Osteocyte (in vitro differentiated cells): ENCODE results near the gene GOLGB1. TPM values are rescaled to one million over a fixed set of nuclear protein-coding genes. Genes with fewer than 3 reads are reported as not detected.

Experiments
- DNase-seq: peaks from one replicate; pipeline ENCODE4 v3.0.0; 2021; ENCODE audit warnings: mixed read lengths; ENCODE audit not compliant: unreplicated experiment; ENCODE audit errors: extremely low spot score
- H3K27ac Mint-ChIP-seq: one replicate; pipeline ENCODE4 v1.8.0; 2021; ENCODE audit warnings: mild to moderate bottlenecking, mixed read lengths; ENCODE audit not compliant: unreplicated experiment
- H3K27me3 Mint-ChIP-seq: one replicate; pipeline ENCODE4 v1.8.0; 2021; ENCODE audit warnings: mixed read lengths; ENCODE audit not compliant: unreplicated experiment
- H3K36me3 Mint-ChIP-seq: one replicate; pipeline ENCODE4 v1.8.0; 2021; ENCODE audit warnings: mixed read lengths; ENCODE audit not compliant: unreplicated experiment
- H3K4me1 Mint-ChIP-seq: one replicate; pipeline ENCODE4 v1.8.0; 2021; ENCODE audit warnings: mixed read lengths; ENCODE audit not compliant: unreplicated experiment
- H3K4me3 Mint-ChIP-seq: one replicate; pipeline ENCODE4 v1.8.0; 2021; ENCODE audit warnings: mild to moderate bottlenecking, moderate library complexity, mixed read lengths; ENCODE audit not compliant: unreplicated experiment
- H3K9me3 Mint-ChIP-seq: one replicate; pipeline ENCODE4 v1.8.0; 2021; ENCODE audit warnings: mixed read lengths; ENCODE audit not compliant: unreplicated experiment
- total RNA-seq: library from RNA; stranded (reverse); gene quantifications from 2 replicates; pipeline ENCODE4 v1.2.1, GENCODE V29; 2021
- TF ChIP-seq, protein P1 (sequence below): fragments of 200-600 bp; sonication (generic); IDR thresholded peaks from 2 replicates; pipeline ENCODE4 v1.5.0; 2021; ENCODE audit warnings: antibody characterized with exemption, mild to moderate bottlenecking, moderate library complexity

GOLGB1 gene
- total RNA-seq, 1 donor from 2014 or later, result 60.5 TPM

DNA sequence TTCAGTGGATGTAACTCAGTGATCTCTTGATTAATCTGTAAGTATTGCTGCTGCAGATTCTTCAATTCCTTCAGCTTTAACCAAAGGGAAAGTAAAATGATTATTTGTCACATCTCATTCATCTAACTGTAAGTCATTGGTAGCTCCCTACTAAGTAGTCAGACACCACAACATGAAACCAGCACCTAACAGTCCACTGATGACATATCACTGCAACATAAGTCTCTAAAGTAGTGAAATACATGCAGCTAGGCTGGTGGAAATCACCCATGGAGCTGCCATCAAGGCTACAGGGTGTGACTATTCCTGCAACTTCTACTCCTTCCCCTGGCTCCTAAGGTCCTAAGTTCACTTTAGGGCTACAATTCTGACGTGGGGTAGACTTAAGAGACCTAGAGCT, 67.7 kb downstream of the GOLGB1 start:
- DNase-seq, result no peak
- peaks cover 58% of the 10 kb centered on the region for H3K36me3 Mint-ChIP-seq
- TF ChIP-seq, protein P1, sequence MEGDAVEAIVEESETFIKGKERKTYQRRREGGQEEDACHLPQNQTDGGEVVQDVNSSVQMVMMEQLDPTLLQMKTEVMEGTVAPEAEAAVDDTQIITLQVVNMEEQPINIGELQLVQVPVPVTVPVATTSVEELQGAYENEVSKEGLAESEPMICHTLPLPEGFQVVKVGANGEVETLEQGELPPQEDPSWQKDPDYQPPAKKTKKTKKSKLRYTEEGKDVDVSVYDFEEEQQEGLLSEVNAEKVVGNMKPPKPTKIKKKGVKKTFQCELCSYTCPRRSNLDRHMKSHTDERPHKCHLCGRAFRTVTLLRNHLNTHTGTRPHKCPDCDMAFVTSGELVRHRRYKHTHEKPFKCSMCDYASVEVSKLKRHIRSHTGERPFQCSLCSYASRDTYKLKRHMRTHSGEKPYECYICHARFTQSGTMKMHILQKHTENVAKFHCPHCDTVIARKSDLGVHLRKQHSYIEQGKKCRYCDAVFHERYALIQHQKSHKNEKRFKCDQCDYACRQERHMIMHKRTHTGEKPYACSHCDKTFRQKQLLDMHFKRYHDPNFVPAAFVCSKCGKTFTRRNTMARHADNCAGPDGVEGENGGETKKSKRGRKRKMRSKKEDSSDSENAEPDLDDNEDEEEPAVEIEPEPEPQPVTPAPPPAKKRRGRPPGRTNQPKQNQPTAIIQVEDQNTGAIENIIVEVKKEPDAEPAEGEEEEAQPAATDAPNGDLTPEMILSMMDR, result no peak
- no peaks in the 10 kb centered on the region for H3K4me1 Mint-ChIP-seq
- H3K27me3 Mint-ChIP-seq, result no peaks in the 10 kb centered on the region
- peaks cover 18% of the 10 kb centered on the region for H3K9me3 Mint-ChIP-seq
- no peak overlapping the region for H3K4me3 Mint-ChIP-seq
- no peak overlapping the region for H3K27ac Mint-ChIP-seq

DNA sequence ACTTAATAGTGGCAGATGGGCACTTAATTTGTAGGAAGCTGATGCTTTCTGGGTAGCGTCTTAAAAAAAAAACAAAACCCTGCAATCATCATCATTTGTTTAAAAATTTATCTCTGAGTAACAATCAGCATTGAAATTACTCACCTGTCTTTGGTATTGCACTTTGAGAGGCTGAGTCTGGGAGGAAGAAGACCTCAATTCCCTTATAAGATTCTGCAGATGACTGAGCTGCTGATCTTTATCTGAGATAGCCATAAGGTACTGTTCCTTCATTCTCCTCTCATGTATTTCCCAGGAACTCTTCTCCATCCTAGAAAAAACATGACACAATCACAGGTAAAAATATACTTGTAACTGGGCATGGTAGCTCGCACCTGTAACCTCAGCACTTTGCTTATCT, 72.4 kb downstream of the GOLGB1 start:
- H3K4me3 Mint-ChIP-seq, result no peak overlapping the region
- peaks cover 58% of the 10 kb centered on the region for H3K36me3 Mint-ChIP-seq
- no peak for DNase-seq
- no peaks in the 10 kb centered on the region for H3K4me1 Mint-ChIP-seq
- no peaks in the 10 kb centered on the region for H3K9me3 Mint-ChIP-seq
- H3K27ac Mint-ChIP-seq, result no peak overlapping the region
- H3K27me3 Mint-ChIP-seq, result no peaks in the 10 kb centered on the region
- TF ChIP-seq, protein P1, result no peak

DNA sequence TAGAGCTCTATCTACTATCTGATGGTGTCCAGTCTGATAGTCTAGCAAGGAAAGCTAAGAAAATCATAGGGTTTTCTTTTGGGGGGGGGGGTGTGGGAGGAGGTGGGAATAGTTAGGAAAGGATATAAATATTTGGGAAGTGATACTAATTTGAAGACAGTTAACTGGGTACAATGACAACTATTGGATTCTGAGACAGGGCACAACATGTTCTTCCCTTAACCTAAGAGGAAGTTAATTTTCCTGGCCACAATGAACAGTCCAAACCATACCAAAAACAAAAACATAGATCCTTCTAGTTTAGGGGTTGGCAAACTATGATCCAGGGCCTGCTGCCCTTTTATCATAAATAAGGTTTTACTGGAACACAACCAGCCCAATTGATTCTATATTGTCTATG, 78.9 kb downstream of the GOLGB1 start:
- Mint-ChIP-seq H3K9me3 (no peaks in the 10 kb centered on the region), H3K36me3 (peaks cover 66% of the 10 kb centered on the region), H3K4me1 (no peaks in the 10 kb centered on the region), H3K27ac (no peak overlapping the region), H3K4me3 (no peak overlapping the region), H3K27me3 (no peaks in the 10 kb centered on the region)
- TF ChIP-seq, protein P1, result no peak
- DNase-seq, result no peak

DNA sequence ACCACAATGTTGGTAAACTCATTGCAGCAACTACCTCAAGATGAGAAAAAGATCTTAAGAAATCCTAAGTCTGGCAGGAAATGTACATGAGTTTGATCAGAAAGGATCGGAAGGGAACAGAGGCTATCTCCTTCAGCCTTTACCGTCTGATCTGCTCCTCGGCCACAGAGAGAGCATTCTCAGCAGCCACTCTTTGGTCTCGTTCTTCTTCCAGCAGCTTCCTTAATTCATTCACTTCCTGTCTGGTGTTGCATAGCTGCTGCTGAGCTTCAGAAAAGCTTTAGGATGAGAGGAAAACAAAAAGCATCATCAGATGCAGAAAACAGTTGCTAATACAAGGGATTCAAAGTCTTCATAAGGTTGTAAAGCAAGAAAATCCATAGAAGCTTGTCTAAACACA, 82.2 kb downstream of the GOLGB1 start:
- Mint-ChIP-seq H3K27me3 (no peaks in the 10 kb centered on the region), H3K36me3 (peaks cover 76% of the 10 kb centered on the region), H3K9me3 (no peaks in the 10 kb centered on the region), H3K27ac (no peak overlapping the region), H3K4me1 (no peaks in the 10 kb centered on the region), H3K4me3 (no peak overlapping the region)
- TF ChIP-seq, protein P1, result no peak
- no peak for DNase-seq

DNA sequence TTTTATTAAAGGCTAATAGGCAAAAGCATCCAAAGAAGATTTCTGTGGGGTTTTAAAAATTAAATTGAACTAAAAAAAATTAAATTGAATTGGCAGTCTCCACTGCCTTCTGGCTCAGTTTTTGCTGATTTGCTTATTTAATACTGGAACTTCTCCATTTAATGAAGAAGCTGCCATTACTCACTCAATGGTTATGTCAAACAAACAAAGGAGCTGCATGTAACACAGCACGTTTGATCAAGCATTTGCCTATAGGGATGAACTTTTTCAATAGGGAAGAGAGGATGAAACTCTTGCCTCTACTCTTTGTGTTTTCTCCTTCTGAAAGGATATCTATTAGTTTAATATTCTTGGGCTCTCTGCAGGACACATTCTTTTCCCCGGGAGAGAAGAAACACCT, 84.1 kb downstream of the GOLGB1 start:
- TF ChIP-seq, protein P1, result no peak
- DNase-seq, result no peak
- Mint-ChIP-seq H3K27me3 (no peaks in the 10 kb centered on the region), H3K4me3 (no peak overlapping the region), H3K4me1 (no peaks in the 10 kb centered on the region), H3K9me3 (no peaks in the 10 kb centered on the region), H3K36me3 (peaks cover 67% of the 10 kb centered on the region), H3K27ac (no peak overlapping the region)
